WTC11 (cell line): ENCODE results near the gene CELF1.

Experiments
- SP1 ChIP-seq: sonication (generic); formaldehyde crosslinking; conservative IDR thresholded peaks from 2 replicates; pipeline ENCODE4 v1.8.1; 2022; ENCODE audit warnings: missing genetic modification reagents
- TF ChIP-seq, protein P1 (sequence below): sonication (generic); formaldehyde crosslinking; IDR thresholded peaks from 2 replicates; pipeline ENCODE4 v1.8.0; 2023; ENCODE audit warnings: mild to moderate bottlenecking, missing genetic modification reagents

DNA sequence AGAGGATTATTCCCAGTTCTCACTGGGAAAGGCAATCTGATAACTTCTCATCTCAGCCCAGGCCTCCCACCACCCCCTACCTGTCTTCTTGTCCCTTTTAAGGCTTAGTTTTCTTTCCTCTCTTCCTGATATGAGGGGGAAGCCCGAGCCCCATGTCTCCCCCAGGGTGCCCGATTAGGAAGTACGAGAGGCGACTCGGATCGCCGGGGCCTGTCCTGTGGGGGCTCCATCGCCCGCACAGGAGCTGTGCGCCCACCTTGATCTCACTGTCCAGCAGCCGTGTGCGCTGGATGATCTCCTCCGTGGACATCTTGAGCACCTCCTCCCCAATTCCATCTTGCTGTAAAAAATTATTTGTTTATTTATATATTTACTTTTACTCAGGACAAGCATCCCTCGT, 127.3 kb downstream of the CELF1 start:
- no peak for TF ChIP-seq SP1 (CRISPR knock-in tag)
- TF ChIP-seq, protein P1, sequence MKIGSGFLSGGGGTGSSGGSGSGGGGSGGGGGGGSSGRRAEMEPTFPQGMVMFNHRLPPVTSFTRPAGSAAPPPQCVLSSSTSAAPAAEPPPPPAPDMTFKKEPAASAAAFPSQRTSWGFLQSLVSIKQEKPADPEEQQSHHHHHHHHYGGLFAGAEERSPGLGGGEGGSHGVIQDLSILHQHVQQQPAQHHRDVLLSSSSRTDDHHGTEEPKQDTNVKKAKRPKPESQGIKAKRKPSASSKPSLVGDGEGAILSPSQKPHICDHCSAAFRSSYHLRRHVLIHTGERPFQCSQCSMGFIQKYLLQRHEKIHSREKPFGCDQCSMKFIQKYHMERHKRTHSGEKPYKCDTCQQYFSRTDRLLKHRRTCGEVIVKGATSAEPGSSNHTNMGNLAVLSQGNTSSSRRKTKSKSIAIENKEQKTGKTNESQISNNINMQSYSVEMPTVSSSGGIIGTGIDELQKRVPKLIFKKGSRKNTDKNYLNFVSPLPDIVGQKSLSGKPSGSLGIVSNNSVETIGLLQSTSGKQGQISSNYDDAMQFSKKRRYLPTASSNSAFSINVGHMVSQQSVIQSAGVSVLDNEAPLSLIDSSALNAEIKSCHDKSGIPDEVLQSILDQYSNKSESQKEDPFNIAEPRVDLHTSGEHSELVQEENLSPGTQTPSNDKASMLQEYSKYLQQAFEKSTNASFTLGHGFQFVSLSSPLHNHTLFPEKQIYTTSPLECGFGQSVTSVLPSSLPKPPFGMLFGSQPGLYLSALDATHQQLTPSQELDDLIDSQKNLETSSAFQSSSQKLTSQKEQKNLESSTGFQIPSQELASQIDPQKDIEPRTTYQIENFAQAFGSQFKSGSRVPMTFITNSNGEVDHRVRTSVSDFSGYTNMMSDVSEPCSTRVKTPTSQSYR (CRISPR knock-in tag) = no peak
